CD4-positive, alpha-beta T cell treated with Interleukin-10 for 1 hour (primary cell): ENCODE measurements around the gene NTMT1.

Source experiments
- DNase-seq: peaks from one replicate; pipeline ENCODE4 v3.0.0-alpha.2; 2020

NTMT1 gene

GRCh38 chr9:129682381-129682780 is 56.4 kb downstream of the NTMT1 start:
- no peak for DNase-seq

DNA sequence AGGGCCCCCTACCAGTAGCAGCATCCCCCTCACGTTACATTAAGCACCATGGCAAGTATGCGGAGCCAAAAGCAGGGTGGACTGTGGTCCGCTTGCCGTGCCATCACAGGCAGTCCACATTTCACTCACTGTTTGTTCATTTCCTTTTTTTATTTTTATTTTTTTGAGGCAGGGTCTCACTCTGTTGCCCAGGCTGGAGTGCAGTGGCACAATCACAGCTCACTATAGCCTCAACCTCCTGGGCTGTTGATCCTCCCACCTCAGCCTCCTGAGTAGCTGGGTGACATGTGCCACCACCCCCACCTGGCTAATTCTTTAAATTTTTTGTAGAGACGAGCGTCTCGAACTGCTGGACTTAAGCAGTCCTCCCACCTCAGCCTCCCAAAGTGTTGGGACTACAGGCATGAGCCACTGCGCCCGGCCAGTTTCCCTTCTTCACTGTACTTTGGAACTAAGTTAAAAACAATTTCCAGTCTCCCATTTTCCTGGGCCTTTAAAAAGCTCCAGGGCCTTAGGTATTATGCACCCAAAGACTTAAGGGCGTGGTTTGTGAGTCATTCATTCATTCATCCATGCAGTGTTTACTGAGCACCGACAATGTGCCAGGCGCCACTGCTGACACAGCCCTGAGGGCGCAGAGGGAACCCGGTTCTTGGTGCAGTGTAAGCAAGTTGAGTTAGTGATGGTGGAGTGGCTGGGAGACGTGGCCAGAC is 59.4 kb downstream of the NTMT1 start:
- no peak for DNase-seq
